Central memory CD8-positive, alpha-beta T cell (primary cell): ENCODE measurements around the gene KPNB1.
"Not testable (repeated sequence)": the region's sequence is repeated elsewhere in the genome, so short reads cannot be mapped to it uniquely, and the experiment has no call there.

Experiments used
- ATAC-seq: fragments of 150-1000 bp; cut with Tn5 transposase; replicated peaks from 2 replicates; pipeline ENCODE4 v1.10.0; 2022; ENCODE audit warnings: mild to moderate bottlenecking, moderate FRiP score, moderate number of reproducible peaks; ENCODE audit not compliant: poor library complexity, severe bottlenecking; ENCODE audit errors: extremely low read depth
- DNase-seq, 2 donors: peaks; one replicate each; pipeline ENCODE4 v3.0.0; 2021; ENCODE audit warnings: low spot score in 2 of 2
- H3K27ac Mint-ChIP-seq: one replicate; pipeline ENCODE4 v1.8.0; 2022; ENCODE audit warnings: low read depth, mild to moderate bottlenecking, moderate library complexity, mixed read lengths
- H3K27me3 Mint-ChIP-seq: one replicate; pipeline ENCODE4 v1.8.0; 2022; ENCODE audit warnings: mixed read lengths
- H3K36me3 Mint-ChIP-seq: one replicate; pipeline ENCODE4 v1.8.0; 2022; ENCODE audit warnings: mild to moderate bottlenecking, moderate library complexity, mixed read lengths; ENCODE audit not compliant: insufficient read depth
- H3K4me1 Mint-ChIP-seq: one replicate; pipeline ENCODE4 v1.8.0; 2022; ENCODE audit warnings: mixed read lengths
- H3K4me3 Mint-ChIP-seq: one replicate; pipeline ENCODE4 v1.8.0; 2022; ENCODE audit warnings: mild to moderate bottlenecking, moderate library complexity, mixed read lengths
- H3K9me3 Mint-ChIP-seq: one replicate; pipeline ENCODE4 v1.8.0; 2022; ENCODE audit warnings: mixed read lengths

Gene KPNB1

DNA sequence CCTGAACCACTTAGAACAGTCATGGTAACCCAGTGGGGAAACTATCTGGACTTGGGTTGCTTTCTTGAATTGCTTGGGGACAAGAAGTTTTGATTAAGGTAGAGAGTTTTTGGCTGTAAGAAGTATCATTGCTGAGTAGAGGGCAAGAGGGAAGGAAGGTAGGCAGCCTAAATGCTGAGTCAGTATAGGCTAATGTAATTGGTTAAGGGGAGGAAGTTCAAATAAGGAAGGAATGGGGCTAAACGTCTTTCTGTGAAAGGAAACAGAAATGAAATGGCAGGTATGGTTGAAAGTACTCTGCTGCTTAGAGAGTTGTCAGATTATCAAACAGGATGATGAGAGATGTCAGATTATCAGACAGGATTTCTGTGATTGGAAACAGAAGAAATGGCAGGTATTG is 20.3 kb downstream of the KPNB1 start:
- Mint-ChIP-seq H3K4me3 (no peak overlapping the region), H3K27ac (peak overlapping the region; percentile 58), H3K27me3 (no peaks in the 10 kb centered on the region), H3K9me3 (no peaks in the 10 kb centered on the region), H3K4me1 (peaks cover 19% of the 10 kb centered on the region), H3K36me3 (peaks cover 96% of the 10 kb centered on the region)
- ATAC-seq (no peak), DNase-seq (no peak)

DNA sequence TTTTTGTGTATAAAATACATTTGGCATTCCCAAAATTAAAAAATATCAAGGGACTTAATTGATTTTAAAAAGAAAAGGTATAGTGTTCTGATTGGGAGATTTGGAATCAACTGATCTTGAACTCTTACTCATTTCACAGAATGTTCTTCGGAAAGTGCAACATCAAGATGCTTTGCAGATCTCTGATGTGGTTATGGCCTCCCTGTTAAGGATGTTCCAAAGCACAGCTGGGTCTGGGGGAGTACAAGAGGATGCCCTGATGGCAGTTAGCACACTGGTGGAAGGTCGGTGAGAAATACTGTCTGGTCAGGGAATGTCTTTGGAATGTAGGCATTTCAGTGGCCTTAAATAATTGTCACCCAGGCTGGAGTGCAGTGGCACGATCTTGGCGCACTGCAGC is 24.8 kb downstream of the KPNB1 start:
- ATAC-seq = no peak
- Mint-ChIP-seq H3K36me3 (peaks cover 97% of the 10 kb centered on the region), H3K4me3 (no peak overlapping the region), H3K27me3 (no peaks in the 10 kb centered on the region), H3K27ac (no peak overlapping the region), H3K9me3 (no peaks in the 10 kb centered on the region), H3K4me1 (peaks cover 13% of the 10 kb centered on the region)
- DNase-seq = no peak

DNA sequence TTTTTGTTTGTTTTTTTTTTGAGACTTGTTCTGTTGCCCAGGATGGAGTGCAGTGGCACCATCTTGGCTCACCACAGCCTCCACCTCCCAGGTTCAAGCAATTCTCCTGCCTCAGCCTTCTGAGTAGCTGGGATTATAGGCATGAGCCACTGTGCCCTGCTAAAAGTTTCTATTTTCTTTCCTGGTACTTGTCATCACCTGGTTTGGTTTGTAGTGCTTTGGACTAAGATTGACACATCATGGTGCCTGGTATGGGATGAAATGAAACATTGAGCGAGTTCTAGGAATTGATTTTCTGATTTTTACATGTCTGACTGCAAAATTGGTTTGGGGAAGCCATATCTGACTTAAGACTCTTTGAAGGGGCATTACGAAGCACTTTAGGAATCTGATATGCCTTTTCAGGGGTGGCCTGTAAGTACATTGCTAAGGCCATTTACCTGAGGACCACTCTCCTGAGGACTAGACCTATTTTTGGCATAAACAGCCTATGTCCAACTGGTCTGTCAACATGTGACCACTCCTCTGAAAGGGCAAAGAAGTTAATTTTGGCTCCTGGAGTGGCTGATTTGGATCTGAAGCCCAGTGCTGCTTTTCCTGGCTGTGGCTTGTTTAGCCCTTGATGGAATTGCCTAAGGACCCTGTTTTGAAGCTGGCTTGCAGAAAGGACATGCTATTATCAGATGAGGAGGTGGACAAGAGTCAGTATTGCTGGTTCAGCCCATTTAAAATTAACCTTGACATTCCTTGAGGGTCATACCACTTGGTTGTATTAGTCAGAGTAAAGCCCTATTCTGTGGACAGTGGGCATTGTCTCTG is 25.9 kb downstream of the KPNB1 start:
- no peak overlapping the region for H3K4me3 Mint-ChIP-seq
- no peak overlapping the region for H3K27ac Mint-ChIP-seq
- H3K36me3 Mint-ChIP-seq = peaks cover 97% of the 10 kb centered on the region
- peaks cover 7% of the 10 kb centered on the region for H3K4me1 Mint-ChIP-seq
- ATAC-seq (no peak), DNase-seq (no peak)
- H3K9me3 Mint-ChIP-seq = no peaks in the 10 kb centered on the region
- H3K27me3 Mint-ChIP-seq = no peaks in the 10 kb centered on the region

DNA sequence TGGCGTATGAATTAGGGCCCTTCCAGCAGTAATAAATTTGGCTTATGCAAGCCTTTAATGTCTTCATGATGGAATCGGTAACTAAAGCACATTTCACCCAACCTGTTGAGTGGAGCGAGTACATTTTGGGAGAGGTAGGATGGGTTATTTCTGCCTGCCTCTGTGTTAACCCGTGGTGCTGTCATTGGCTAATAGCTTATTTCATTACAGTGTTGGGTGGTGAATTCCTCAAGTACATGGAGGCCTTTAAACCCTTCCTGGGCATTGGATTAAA is 26.4 kb downstream of the KPNB1 start:
- DNase-seq (no peak), ATAC-seq (no peak)
- H3K27me3 Mint-ChIP-seq = no peaks in the 10 kb centered on the region
- H3K27ac Mint-ChIP-seq = no peak overlapping the region
- peaks cover 97% of the 10 kb centered on the region for H3K36me3 Mint-ChIP-seq
- no peak overlapping the region for H3K4me3 Mint-ChIP-seq
- H3K4me1 Mint-ChIP-seq = peaks cover 7% of the 10 kb centered on the region
- no peaks in the 10 kb centered on the region for H3K9me3 Mint-ChIP-seq

DNA sequence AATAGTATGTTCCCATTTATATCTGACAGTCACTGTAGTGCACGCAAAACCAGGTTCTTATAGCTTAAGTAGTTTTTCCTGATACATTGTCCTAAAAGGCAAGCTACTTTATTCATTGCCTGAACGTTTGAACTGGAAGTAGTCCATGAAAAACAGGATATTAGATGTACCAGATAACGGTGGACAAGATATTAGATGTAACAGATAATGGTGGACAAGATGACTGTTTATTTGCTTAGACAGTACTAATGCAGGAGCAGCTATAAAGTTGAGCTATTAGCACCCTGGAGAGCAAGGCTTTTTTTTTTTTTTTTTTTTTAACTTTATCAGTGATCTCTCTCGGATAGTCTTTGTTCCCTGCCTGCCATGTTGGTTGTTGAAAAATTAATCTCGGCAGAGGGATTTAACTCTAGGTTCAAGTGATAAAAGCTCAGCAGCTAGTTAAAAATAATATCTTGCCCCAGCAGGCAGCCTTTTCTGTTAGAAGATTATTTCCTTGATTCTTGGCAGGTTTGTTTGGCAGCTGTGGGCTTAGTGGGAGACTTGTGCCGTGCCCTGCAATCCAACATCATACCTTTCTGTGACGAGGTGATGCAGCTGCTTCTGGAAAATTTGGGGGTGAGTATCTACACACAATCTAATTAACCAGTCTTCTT is 26.9 kb downstream of the KPNB1 start:
- ATAC-seq = no peak
- H3K27ac Mint-ChIP-seq = no peak overlapping the region
- no peak overlapping the region for H3K4me3 Mint-ChIP-seq
- no peaks in the 10 kb centered on the region for H3K9me3 Mint-ChIP-seq
- no peaks in the 10 kb centered on the region for H3K27me3 Mint-ChIP-seq
- peaks cover 98% of the 10 kb centered on the region for H3K36me3 Mint-ChIP-seq
- DNase-seq = no peak
- H3K4me1 Mint-ChIP-seq = peaks cover 7% of the 10 kb centered on the region

DNA sequence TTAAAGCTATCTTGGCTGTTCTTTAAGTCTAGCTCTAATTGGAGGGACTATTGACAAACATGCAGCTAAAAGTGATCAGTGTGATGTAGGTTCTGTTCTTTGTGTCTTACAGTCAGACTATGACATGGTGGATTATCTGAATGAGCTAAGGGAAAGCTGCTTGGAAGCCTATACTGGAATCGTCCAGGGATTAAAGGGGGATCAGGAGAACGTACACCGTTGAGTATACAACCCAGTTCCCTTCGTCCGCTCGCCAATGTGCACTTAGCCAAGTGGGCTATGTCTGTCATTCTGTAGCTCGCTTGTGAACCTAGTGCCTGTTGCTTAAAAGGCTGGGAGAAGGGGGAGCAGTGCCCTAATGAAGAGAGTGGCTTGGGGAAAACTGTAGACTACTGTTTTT is 28.5 kb downstream of the KPNB1 start:
- no peaks in the 10 kb centered on the region for H3K27me3 Mint-ChIP-seq
- DNase-seq (no peak), ATAC-seq (no peak)
- H3K27ac Mint-ChIP-seq = no peak overlapping the region
- peaks cover 98% of the 10 kb centered on the region for H3K36me3 Mint-ChIP-seq
- no peaks in the 10 kb centered on the region for H3K9me3 Mint-ChIP-seq
- H3K4me3 Mint-ChIP-seq = no peak overlapping the region
- peaks cover 7% of the 10 kb centered on the region for H3K4me1 Mint-ChIP-seq

DNA sequence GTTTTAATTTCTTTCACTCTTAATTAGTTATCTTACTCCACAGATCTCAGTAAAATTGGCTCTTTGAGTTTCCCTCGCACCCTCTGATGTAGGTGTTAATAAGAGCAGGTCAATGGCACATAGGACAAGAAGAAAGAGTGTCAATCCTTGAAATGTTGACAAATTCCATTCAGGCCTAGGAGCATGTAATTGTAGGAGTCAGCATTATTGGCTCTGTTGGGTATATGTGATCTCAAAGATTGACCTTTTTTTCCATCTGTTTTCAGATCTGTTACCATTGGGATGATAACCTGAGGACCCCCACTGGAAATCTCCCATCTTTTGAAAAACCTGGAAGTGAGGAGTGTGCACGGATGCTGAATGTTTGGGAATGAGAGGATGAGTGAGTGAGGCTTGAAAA is 32.4 kb downstream of the KPNB1 start:
- DNase-seq = no peak
- Mint-ChIP-seq H3K9me3 (no peaks in the 10 kb centered on the region), H3K4me3 (no peak overlapping the region), H3K27ac (peak overlapping the region; percentile 11), H3K27me3 (no peaks in the 10 kb centered on the region), H3K36me3 (peaks cover 75% of the 10 kb centered on the region), H3K4me1 (no peaks in the 10 kb centered on the region)
- no peak for ATAC-seq

DNA sequence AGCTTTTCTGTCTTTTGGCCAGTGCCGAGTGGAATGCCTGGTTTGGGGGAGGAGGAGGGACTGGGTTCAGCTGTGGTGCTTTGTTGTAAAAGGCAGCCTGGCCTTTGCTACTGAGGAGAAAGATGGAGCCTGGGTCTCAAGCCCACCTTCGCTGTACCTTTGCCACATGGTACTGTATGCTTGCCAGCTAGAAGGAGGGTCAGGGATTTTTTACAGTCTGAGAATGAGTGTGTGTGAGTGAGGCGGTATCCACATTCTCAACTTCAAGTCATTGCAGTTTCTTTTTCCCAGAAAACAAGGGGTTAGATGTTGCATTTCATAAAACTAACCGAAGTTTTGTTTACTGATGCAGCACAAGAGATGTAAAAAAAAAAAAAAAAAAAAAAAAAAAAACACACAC is 33.0 kb downstream of the KPNB1 start:
- H3K4me1 Mint-ChIP-seq, ATAC-seq, H3K27ac Mint-ChIP-seq, H3K9me3 Mint-ChIP-seq, H3K27me3 Mint-ChIP-seq, DNase-seq, H3K4me3 Mint-ChIP-seq: not testable (repeated sequence)
- H3K36me3 Mint-ChIP-seq = peaks cover 69% of the 10 kb centered on the region

DNA sequence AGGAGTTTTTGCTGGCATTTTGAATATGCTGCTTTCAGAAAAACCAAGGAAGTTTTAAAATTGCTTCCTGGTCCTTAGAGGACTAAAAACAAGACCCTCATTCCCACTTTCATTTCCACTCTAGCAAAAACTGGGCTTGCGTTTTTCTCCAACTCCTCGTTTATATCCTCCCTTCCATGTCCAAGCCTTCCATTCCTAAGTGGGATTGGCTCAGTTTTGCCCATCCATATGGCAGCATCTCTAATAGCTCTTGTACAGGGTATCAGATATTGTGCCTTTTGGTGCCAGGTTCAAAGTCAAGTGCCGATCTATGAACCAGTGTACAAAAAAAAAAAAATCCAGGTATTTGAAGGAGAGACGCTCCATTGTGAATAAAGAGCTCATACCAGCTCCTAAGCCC is 34.3 kb downstream of the KPNB1 start:
- Mint-ChIP-seq H3K4me1 (no peaks in the 10 kb centered on the region), H3K27me3 (no peaks in the 10 kb centered on the region), H3K9me3 (no peaks in the 10 kb centered on the region), H3K36me3 (peaks cover 57% of the 10 kb centered on the region), H3K27ac (no peak overlapping the region), H3K4me3 (no peak overlapping the region)
- ATAC-seq (no peak), DNase-seq (no peak)

DNA sequence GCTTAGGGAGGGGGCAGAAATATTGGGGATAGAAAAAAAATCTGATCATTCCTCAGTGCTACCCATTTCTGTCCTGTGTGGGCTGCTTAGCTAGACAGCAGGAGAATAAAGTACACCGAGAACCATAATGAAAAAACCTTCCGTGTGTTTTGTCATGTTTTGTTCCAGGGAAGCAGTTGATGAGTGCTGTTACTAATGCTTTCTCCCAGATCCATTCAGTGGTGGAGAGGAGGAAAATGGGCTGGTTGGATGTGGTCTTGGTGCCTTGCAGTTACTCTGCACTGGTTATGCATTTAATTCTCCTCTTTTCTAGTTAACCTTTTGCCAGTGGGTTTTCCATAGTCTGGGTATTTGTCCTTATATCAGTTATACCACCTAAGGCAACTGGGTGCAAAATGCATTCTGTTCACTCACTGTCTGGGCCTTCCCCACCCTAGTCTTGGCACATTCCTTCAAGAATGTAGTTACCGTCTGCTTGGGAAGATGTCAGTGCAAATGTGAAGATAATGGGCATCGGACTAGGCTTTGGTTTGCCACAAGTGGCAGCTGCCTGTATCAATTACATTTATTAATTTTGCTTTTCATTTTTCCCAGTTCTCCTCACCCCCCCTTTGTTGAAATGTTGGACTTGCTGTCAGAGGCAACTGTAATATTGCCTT is 34.9 kb downstream of the KPNB1 start:
- Mint-ChIP-seq H3K36me3 (peaks cover 50% of the 10 kb centered on the region), H3K9me3 (no peaks in the 10 kb centered on the region), H3K4me3 (no peak overlapping the region), H3K27ac (no peak overlapping the region), H3K4me1 (no peaks in the 10 kb centered on the region), H3K27me3 (no peaks in the 10 kb centered on the region)
- ATAC-seq = no peak
- DNase-seq = no peak

DNA sequence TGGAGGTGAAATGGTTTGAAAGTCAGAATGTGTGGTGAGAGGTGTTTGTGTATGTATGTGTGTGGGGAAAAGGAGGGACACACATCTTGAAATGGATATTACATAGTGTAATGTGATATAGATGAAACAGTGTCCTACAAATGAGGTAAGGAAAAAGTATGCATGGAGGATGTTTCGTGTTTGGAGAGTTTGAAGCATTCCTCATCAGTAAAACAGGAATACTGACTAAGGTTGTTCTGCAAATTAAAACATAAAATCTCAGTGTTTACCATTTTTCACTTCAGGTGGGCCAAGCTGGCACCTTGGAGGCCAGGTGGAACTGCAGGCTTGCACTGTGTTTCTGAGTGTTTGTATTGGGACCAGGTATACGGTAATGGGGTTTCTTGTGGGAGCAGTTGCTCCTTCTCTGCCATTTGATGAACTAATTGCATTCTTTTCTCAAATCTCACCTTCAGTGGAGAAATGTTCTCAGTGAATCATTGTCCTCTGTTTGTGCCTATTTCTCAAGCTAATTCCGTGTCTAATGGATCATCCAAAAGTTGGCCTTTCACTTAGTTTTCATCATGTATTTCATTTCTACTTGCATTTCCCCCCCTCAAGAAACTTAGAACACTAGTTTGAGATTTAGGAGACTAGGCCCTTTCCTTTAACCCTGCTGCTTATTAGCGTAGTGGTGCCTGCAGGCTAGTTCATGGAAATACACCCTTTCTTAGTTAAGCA is 36.0 kb downstream of the KPNB1 start:
- Mint-ChIP-seq H3K27ac (no peak overlapping the region), H3K4me3 (no peak overlapping the region), H3K36me3 (peaks cover 40% of the 10 kb centered on the region), H3K9me3 (no peaks in the 10 kb centered on the region), H3K27me3 (no peaks in the 10 kb centered on the region), H3K4me1 (no peaks in the 10 kb centered on the region)
- DNase-seq (no peak), ATAC-seq (no peak)

DNA sequence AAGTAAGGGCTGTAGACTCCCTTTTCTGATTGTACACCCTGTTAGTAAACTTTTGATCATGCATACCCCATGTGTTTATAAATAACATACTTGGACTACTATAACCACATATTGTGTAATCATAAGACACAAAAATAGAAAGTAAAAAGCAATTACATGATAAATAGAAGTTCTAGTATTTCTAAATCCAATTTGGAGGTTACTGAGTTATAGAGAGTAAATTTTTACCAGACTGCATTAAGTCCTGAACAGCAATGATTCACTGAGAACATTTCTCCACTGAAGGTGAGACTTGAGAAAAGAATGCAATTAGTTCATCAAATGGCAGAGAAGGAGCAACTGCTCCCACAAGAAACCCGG is 36.5 kb downstream of the KPNB1 start:
- DNase-seq = no peak
- no peaks in the 10 kb centered on the region for H3K27me3 Mint-ChIP-seq
- H3K4me3 Mint-ChIP-seq = no peak overlapping the region
- H3K36me3 Mint-ChIP-seq = peaks cover 34% of the 10 kb centered on the region
- ATAC-seq = no peak
- no peaks in the 10 kb centered on the region for H3K4me1 Mint-ChIP-seq
- no peak overlapping the region for H3K27ac Mint-ChIP-seq
- no peaks in the 10 kb centered on the region for H3K9me3 Mint-ChIP-seq
